Nephron progenitor cell (in vitro differentiated cells): ENCODE data around the gene RAD51B.
A peak's percentile ranks its signal among the peaks of the same experiment; 100 is the strongest.

Source experiments
- DNase-seq: peaks from one replicate; pipeline ENCODE4 v3.0.0; 2021
- H3K27ac Mint-ChIP-seq: 2 replicates; pipeline ENCODE4 v1.8.0; 2021; ENCODE audit warnings: mild to moderate bottlenecking, moderate library complexity, mixed read lengths
- H3K27me3 Mint-ChIP-seq: 2 replicates; pipeline ENCODE4 v1.8.0; 2021; ENCODE audit warnings: mild to moderate bottlenecking, low read depth, mixed read lengths; ENCODE audit not compliant: poor library complexity
- H3K36me3 Mint-ChIP-seq: 2 replicates; pipeline ENCODE4 v1.8.0; 2021; ENCODE audit warnings: low read depth, mixed read lengths
- H3K4me1 Mint-ChIP-seq: 2 replicates; pipeline ENCODE4 v1.8.0; 2021; ENCODE audit warnings: mixed read lengths
- H3K4me3 Mint-ChIP-seq: 2 replicates; pipeline ENCODE4 v1.8.0; 2021; ENCODE audit warnings: mild to moderate bottlenecking, moderate library complexity, mixed read lengths
- H3K9me3 Mint-ChIP-seq: 2 replicates; pipeline ENCODE4 v1.8.0; 2021; ENCODE audit warnings: mild to moderate bottlenecking, moderate library complexity, mixed read lengths
- TF ChIP-seq, protein P1 (sequence below): fragments of 200-600 bp; sonication (generic); IDR thresholded peaks from 2 replicates; pipeline ENCODE4 v1.5.0; 2021; ENCODE audit warnings: antibody characterized with exemption

RAD51B gene

DNA sequence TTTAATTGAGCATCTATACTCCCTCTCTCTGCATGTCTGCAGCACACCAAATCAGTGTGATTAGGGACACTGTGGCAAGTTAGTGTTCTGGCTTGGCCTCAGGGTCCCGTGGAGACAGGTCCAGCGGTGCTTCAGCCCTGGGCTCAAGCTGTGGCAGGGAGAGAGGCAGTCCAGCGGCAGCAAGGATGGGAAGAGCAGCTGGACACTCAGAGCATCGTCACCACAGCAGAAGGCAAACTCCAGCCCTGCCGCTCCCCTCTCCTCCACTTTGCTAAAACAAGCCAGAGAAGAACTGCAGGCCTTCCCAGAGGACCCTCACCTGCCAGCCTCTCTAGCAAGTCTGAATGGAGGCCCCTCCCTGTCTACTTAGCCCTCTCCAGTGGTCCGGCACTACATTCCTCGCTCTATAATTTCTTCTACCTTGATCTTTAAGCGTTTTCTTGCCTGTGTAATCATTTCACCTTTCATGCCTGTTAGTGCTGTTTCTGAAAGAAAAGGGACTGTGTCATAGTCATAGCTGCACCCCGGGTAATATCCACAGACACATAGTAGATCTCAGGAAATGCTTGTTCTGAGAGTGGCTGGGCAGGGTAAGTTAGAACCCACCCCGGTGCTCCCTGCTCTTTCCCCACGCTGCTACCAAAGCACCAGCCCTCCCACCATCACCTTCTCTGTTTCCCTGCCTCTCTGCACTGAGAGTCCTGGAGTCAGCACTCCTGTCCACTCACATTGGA is 951.1 kb downstream of the RAD51B start:
- peaks cover 41% of the 10 kb centered on the region for H3K4me1 Mint-ChIP-seq
- peaks cover 3% of the 10 kb centered on the region for H3K36me3 Mint-ChIP-seq
- peak overlapping the region; percentile 55 for H3K27ac Mint-ChIP-seq
- TF ChIP-seq, protein P1, sequence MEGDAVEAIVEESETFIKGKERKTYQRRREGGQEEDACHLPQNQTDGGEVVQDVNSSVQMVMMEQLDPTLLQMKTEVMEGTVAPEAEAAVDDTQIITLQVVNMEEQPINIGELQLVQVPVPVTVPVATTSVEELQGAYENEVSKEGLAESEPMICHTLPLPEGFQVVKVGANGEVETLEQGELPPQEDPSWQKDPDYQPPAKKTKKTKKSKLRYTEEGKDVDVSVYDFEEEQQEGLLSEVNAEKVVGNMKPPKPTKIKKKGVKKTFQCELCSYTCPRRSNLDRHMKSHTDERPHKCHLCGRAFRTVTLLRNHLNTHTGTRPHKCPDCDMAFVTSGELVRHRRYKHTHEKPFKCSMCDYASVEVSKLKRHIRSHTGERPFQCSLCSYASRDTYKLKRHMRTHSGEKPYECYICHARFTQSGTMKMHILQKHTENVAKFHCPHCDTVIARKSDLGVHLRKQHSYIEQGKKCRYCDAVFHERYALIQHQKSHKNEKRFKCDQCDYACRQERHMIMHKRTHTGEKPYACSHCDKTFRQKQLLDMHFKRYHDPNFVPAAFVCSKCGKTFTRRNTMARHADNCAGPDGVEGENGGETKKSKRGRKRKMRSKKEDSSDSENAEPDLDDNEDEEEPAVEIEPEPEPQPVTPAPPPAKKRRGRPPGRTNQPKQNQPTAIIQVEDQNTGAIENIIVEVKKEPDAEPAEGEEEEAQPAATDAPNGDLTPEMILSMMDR = no peak
- H3K27me3 Mint-ChIP-seq = peaks cover 13% of the 10 kb centered on the region
- DNase-seq = no peak
- peaks cover 15% of the 10 kb centered on the region for H3K9me3 Mint-ChIP-seq
- H3K4me3 Mint-ChIP-seq = no peak overlapping the region

DNA sequence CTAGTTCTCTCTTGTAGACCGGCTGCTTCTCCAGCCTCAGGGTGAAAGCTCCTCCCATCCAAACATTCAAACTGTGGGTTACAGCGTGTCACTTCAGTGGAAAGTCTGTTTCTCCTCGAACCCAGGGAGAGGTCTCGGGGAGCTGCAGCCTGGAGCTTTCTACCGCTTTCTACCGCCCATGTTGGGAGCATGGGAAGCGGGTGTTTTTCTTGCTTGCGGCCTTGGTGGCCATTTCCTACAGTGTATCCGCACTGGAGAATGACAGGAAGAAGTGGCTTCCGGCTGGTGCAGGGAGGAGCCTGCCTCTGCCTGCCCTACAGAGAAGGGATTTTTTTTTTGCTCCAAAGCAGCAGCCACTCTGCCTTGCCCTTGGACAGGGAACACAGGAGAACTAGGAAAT is 952.1 kb downstream of the RAD51B start:
- H3K27ac Mint-ChIP-seq = no peak overlapping the region
- TF ChIP-seq, protein P1 = no peak
- DNase-seq = no peak
- H3K36me3 Mint-ChIP-seq = peaks cover 5% of the 10 kb centered on the region
- H3K9me3 Mint-ChIP-seq = peaks cover 20% of the 10 kb centered on the region
- no peak overlapping the region for H3K4me3 Mint-ChIP-seq
- H3K4me1 Mint-ChIP-seq = peaks cover 32% of the 10 kb centered on the region
- H3K27me3 Mint-ChIP-seq = peaks cover 16% of the 10 kb centered on the region

DNA sequence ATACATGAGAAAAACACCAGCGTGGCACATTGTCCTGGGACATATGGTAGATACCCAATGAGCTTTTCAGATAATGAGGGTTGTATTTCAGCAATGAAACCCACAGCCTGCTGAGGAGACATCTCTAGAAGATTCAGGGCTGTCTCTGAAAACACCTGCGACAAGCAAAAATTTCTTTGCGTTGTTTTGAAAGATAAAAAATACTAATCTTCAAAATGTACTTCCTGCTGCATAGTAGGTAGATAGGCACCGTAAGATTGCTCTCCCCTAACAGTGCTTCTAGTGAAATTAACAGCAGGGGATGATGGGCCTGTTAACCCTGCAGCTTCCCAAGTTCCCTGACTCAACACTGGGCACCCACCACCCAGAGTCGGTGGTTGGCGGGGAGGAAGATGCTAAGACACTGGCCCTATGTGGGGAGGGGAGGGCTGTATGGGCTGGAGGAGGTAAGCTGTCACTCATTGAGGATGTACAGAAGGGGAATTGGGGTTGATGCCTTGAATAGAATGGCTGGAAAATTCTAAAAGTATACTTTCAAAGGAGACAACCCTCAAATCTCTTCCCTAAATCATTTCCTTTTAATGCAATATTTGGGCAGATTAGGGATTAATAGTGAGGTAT is 953.3 kb downstream of the RAD51B start:
- DNase-seq = no peak
- TF ChIP-seq, protein P1 = no peak
- H3K9me3 Mint-ChIP-seq = peaks cover 20% of the 10 kb centered on the region
- H3K4me1 Mint-ChIP-seq = peaks cover 26% of the 10 kb centered on the region
- H3K36me3 Mint-ChIP-seq = peaks cover 5% of the 10 kb centered on the region
- peaks cover 16% of the 10 kb centered on the region for H3K27me3 Mint-ChIP-seq
- H3K27ac Mint-ChIP-seq = no peak overlapping the region
- no peak overlapping the region for H3K4me3 Mint-ChIP-seq

DNA sequence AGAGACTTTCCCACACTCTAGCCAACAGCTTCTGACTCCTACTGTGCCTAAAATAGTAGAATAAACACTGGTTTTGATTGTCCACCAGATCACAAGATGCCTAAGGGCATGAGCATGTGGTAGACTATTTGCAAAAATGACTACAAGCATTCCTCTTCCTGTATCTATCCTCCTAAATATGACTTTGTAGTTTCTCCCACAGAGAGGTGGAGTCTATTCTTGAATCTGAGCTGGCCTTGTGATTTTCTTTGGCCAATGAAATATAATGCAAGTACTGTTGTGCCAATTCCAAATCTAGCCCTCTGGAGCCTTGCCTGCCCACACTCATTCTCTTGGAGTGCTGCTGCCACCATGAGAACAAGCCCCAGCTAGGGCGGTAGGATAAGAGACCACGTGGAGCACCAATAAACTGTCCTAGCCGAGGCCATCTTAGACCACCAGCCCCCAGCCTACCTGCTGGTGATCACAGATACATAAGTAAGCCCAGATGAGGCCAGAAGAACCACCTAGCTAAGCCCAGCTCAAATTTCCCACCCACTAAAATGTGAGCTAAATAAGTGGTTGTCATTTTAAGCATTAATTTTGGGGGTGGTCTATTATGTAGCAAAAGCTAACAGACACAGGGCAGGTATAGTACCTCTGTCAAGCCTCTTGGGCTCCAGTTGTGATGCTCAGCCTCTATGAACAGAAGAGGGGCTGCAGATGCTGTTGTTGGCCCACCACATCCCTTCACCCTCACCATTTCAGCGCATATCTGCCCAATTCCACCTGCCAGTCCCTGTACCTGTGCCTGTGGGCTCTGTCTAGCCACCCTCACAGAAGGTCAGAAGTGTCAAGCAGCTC is 955.4 kb downstream of the RAD51B start:
- no peak overlapping the region for H3K4me3 Mint-ChIP-seq
- H3K9me3 Mint-ChIP-seq = peaks cover 20% of the 10 kb centered on the region
- peaks cover 5% of the 10 kb centered on the region for H3K36me3 Mint-ChIP-seq
- no peak overlapping the region for H3K27ac Mint-ChIP-seq
- TF ChIP-seq, protein P1 = no peak
- peaks cover 12% of the 10 kb centered on the region for H3K27me3 Mint-ChIP-seq
- peaks cover 41% of the 10 kb centered on the region for H3K4me1 Mint-ChIP-seq
- DNase-seq = no peak

DNA sequence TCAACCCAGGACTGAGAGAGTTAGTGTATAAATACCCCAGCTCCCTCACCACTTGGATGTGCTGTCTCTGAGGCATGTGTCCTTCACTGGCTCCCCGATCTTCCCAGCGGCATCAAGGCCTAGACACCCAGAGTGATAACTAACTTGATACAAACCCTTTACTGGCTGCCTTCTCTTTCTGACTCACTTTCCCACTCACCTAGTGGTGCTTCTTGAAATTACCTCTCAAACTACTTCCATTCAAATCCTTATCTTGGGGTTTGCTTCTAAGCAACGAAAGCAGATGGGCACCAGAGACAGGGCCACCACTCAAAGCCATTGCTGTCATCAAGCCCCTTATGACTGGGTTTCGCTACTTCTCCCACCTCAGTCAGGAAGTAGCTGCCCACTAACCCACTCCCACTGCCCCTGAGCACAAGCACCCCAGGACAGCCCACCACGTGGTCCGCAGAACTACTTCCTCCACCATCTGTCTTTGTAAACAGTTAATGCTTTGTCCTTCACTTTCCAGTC is 956.1 kb downstream of the RAD51B start:
- Mint-ChIP-seq H3K27me3 (peaks cover 12% of the 10 kb centered on the region), H3K9me3 (peaks cover 20% of the 10 kb centered on the region), H3K36me3 (peaks cover 5% of the 10 kb centered on the region), H3K4me3 (no peak overlapping the region), H3K27ac (no peak overlapping the region), H3K4me1 (peaks cover 44% of the 10 kb centered on the region)
- DNase-seq = no peak
- TF ChIP-seq, protein P1 = no peak
